Measurements from ENCODE around the gene EPS15. TPM values are rescaled to one million over a fixed set of nuclear protein-coding genes. Genes with fewer than 3 reads are reported as not detected.

EPS15 gene
- total and polyA plus RNA-seq, 10 of the 15 experiments (the other 5 are each of a cell fraction or from before 2014, with no cell fraction given) = 24.7 to 87.8 (median 56.3) TPM

DNA sequence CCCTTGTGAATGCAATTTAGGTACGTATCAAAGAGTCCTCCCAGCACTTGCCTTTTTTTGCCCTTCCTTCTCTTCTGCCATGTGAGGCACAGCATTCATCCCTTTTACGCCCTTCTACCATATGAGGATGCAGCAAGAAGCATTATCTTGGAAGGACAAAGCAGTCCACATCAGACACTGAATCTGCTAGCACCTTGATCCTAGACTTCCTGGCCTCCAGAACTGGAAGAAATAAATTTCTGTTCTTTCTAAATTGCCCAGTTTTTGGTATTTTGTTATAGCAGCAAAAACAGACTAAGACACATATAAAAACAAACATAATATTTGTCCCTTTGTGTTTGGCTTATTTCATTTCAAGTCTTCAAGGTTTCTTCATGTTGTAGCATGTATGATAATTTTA is 20.1 kb downstream of the EPS15 start:
- H3K27ac ChIP-seq (ENCODE audit: control insufficient read depth, insufficient read depth) = no peak overlapping the region

More for the DNA sequence above, 20.1 kb downstream of the EPS15 start:
- POLR2A ChIA-PET = interaction anchor here (0.6 kb wide), 1 partner anchor 80 kb away, joined by 3 read pairs; no protein-coding TSS in a partner anchor
- DNase-seq (ENCODE audit: low read depth, low spot score) (no peak), FAIRE-seq (peak; percentile 18), ATAC-seq (no peak)
- Histone ChIP-seq H3K36me3 (ENCODE audit: control insufficient read depth in 2 of 2, insufficient read depth in 2 of 2, low read length in 1 of 2) (peaks cover 0 to 2% of the 10 kb centered on the region in 2 experiments; a peak in 2 of 4 replicates), H4K20me1 (ENCODE audit: control insufficient read depth, insufficient read depth) (no peaks in the 10 kb centered on the region), H3K79me2 (ENCODE audit: control insufficient read depth, insufficient read depth, low read length) (peaks cover 97% of the 10 kb centered on the region), H2AFZ (ENCODE audit: control insufficient read depth, low read depth, low read length) (no peak overlapping the region), H3K4me3 (no peak overlapping the region), H3K27me3 (replicated peaks in 1 of 2; ENCODE audit: control insufficient read depth in 2 of 2, insufficient read depth in 2 of 2, low read length in 1 of 2) (no peaks in the 10 kb centered on the region), H3K4me1 (ENCODE audit: control insufficient read depth, insufficient read depth, low read length) (peaks cover 63% of the 10 kb centered on the region), H3K9me3 (replicated peaks; ENCODE audit: control insufficient read depth, insufficient read depth, low read length) (peaks cover 13% of the 10 kb centered on the region), H3K4me2 (ENCODE audit: control insufficient read depth, insufficient read depth) (no peak overlapping the region), H3K9ac (ENCODE audit: control insufficient read depth, insufficient read depth, low read length) (no peak overlapping the region)
- RAD21 ChIA-PET (ENCODE audit: unreplicated experiment) = no interaction called here
- no TSS peak for BruUV-seq (replicated peaks)
- TF ChIP-seq SMARCA5 (IDR thresholded peaks at IDR 0.05) (no peak), IKZF2 (IDR thresholded peaks at IDR 0.05) (no peak), ZBED1 (IDR thresholded peaks at IDR 0.05; ENCODE audit: borderline replicate concordance) (no peak), STAT3 (IDR thresholded peaks at IDR 0.05; ENCODE audit: low read depth, low read length) (no peak), ZSCAN29 (IDR thresholded peaks at IDR 0.05) (no peak), POLR2AphosphoS2 (IDR thresholded peaks at IDR 0.05; ENCODE audit: low read depth, low read length) (no peak), CEBPZ (IDR thresholded peaks at IDR 0.05; ENCODE audit: low read depth, low read length) (no peak), RELB (IDR thresholded peaks at IDR 0.05; ENCODE audit: low read depth) (no peak), BRCA1 (IDR thresholded peaks at IDR 0.05; ENCODE audit: low read depth, low read length) (no peak)
- TF ChIP-seq, protein P1, sequence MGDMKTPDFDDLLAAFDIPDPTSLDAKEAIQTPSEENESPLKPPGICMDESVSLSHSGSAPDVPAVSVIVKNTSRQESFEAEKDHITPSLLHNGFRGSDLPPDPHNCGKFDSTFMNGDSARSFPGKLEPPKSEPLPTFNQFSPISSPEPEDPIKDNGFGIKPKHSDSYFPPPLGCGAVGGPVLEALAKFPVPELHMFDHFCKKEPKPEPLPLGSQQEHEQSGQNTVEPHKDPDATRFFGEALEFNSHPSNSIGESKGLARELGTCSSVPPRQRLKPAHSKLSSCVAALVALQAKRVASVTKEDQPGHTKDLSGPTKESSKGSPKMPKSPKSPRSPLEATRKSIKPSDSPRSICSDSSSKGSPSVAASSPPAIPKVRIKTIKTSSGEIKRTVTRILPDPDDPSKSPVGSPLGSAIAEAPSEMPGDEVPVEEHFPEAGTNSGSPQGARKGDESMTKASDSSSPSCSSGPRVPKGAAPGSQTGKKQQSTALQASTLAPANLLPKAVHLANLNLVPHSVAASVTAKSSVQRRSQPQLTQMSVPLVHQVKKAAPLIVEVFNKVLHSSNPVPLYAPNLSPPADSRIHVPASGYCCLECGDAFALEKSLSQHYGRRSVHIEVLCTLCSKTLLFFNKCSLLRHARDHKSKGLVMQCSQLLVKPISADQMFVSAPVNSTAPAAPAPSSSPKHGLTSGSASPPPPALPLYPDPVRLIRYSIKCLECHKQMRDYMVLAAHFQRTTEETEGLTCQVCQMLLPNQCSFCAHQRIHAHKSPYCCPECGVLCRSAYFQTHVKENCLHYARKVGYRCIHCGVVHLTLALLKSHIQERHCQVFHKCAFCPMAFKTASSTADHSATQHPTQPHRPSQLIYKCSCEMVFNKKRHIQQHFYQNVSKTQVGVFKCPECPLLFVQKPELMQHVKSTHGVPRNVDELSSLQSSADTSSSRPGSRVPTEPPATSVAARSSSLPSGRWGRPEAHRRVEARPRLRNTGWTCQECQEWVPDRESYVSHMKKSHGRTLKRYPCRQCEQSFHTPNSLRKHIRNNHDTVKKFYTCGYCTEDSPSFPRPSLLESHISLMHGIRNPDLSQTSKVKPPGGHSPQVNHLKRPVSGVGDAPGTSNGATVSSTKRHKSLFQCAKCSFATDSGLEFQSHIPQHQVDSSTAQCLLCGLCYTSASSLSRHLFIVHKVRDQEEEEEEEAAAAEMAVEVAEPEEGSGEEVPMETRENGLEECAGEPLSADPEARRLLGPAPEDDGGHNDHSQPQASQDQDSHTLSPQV (IDR thresholded peaks at IDR 0.05) = no peak
- TF ChIP-seq, protein P2, sequence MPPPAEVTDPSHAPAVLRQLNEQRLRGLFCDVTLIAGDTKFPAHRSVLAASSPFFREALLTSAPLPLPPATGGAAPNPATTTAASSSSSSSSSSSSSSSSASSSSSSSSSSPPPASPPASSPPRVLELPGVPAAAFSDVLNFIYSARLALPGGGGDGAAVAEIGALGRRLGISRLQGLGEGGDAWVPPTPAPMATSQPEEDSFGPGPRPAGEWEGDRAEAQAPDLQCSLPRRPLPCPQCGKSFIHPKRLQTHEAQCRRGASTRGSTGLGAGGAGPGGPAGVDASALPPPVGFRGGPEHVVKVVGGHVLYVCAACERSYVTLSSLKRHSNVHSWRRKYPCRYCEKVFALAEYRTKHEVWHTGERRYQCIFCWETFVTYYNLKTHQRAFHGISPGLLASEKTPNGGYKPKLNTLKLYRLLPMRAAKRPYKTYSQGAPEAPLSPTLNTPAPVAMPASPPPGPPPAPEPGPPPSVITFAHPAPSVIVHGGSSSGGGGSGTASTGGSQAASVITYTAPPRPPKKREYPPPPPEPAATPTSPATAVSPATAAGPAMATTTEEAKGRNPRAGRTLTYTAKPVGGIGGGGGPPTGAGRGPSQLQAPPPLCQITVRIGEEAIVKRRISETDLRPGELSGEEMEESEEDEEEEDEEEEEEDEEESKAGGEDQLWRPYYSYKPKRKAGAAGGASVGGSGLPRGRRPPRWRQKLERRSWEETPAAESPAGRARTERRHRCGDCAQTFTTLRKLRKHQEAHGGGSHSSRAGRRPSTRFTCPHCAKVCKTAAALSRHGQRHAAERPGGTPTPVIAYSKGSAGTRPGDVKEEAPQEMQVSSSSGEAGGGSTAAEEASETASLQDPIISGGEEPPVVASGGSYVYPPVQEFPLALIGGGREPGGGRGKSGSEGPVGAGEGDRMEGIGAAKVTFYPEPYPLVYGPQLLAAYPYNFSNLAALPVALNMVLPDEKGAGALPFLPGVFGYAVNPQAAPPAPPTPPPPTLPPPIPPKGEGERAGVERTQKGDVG (CRISPR knock-in tag; IDR thresholded peaks at IDR 0.05) = no peak
- SMC1A ChIA-PET (ENCODE audit: uncharacterized antibody, unreplicated experiment) = interaction anchor here (0.8 to 1.3 kb wide), 2 partner anchors 12 to 14 kb away, joined by 4 to 5 read pairs; no protein-coding TSS in a partner anchor
- intact Hi-C loops (cut with micrococcal nuclease; ENCODE audit: unreplicated experiment) = no loop called here
- in situ Hi-C loops (cut with MboI) = no loop called here
- WGBS (ENCODE audit: insufficient coverage, insufficient replicate concordance, low lambda C conversion rate, missing lambda C conversion rate) = 75% methylated on average over 2 of the region's 2 CpGs
- CTCF ChIA-PET = interaction anchor here (0.7 to 0.9 kb wide), 2 partner anchors 37 to 54 kb away, joined by 3 read pairs; no protein-coding TSS in a partner anchor
